ENCODE results near the gene ASTN2.
"Not testable (repeated sequence)": the region's sequence is repeated elsewhere in the genome, so short reads cannot be mapped to it uniquely, and the experiment has no call there.

Gene ASTN2

GRCh38 chr9:117093891-117094844, 320.7 kb downstream of the ASTN2 start:
- DNase-seq (ENCODE audit: extremely low spot score, insufficient read length, low read depth) (no peak), FAIRE-seq (no peak)

- DNase-seq (ENCODE audit: extremely low spot score, insufficient read length, low read depth) = no peak
- no peak for FAIRE-seq
These were observed 322.3 kb downstream of the ASTN2 start for GRCh38 chr9:117092582-117092981.

DNA sequence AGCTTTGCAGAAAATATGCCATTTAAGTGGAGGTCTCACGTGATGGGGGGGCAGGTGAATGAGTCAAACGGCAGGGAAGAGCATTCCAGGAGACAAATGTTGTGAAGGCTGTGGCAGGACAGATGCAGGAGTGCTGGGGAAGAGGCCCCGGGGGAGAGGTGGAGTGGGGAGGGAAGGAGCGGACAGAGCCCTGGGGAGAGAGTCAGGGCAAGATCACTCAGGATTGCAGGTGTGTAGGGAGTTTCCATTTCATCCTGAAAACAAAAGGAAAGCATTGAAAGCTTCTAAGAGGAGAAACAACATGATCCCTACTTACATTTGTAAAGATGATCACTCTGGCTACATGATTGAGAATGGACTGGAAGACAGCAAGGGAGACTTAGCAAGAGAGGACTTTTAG, 323.3 kb downstream of the ASTN2 start:
- FAIRE-seq (no peak), DNase-seq (ENCODE audit: extremely low spot score, insufficient read length, low read depth) (no peak)

DNA sequence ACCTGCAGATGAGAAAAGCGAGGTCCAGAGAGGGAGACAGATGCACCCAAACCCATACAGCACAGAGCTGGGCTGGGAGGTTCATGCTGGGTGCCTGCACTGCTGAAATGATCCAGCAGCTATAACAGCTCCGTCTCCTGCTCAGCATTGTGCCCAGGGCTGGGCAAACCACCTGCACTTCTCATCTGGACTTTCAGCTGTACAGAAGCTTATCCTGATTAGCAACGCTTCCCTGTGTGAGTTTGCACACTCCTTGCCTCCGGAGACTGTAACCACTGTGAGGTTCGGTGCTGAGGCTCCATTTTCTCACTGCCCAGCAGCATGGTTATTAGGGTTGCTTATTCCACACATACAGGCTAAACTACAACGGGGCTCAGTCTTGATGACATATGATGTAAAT, 326.1 kb downstream of the ASTN2 start:
- no peak for FAIRE-seq
- DNase-seq (ENCODE audit: extremely low spot score, insufficient read length, low read depth) = no peak

DNA sequence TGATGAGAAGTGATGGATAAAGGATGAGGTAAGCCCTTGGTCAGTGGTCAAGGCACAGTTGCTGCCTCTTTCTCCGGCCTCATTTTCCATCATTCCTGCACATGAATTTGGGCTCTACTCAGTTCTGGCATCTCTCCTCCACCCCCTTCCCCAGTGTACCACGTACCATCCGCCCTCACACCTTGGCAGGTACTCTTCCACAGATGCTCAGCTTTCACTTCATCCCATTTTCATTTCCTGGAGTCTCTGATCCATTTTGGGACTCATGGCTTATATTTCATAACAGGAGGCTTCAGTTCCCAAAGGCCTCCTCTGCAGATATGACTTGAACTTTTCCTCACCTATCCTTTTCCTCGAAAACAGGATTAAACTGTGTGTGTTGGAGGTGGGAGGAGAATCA, 326.7 kb downstream of the ASTN2 start:
- DNase-seq (ENCODE audit: extremely low spot score, insufficient read length, low read depth) (no peak), FAIRE-seq (no peak)

DNA sequence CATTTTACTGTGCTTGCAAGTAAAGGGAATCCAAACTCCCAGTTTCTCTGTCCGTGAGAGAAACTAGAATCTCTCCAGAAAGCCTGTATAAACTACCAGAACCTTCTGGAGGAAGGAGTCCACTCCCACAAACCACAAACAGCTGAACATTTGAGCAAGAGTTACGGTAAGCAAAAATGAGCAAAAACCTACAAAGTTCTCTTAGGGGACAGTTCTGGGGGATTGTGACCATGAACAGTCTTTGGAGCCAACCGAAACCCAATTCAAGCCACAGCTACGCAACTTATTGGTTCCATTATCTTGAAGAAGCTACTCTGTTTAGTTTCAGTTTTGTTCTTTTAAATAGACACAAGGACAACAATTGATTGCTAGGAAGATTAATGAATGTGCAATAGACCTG, 330.6 kb downstream of the ASTN2 start:
- no peak for DNase-seq (ENCODE audit: extremely low spot score, insufficient read length, low read depth)
- no peak for FAIRE-seq

- FAIRE-seq = no peak
- no peak for DNase-seq (ENCODE audit: extremely low spot score, insufficient read length, low read depth)
These were observed 331.3 kb downstream of the ASTN2 start for GRCh38 chr9:117083559-117083958.

- FAIRE-seq (no peak), DNase-seq (ENCODE audit: extremely low spot score, insufficient read length, low read depth) (no peak)
These were observed 333.1 kb downstream of the ASTN2 start for GRCh38 chr9:117081641-117082317.

GRCh38 chr9:117080765-117081390, 334.0 kb downstream of the ASTN2 start:
- DNase-seq (ENCODE audit: extremely low spot score, insufficient read length, low read depth) (no peak), FAIRE-seq (no peak)

DNA sequence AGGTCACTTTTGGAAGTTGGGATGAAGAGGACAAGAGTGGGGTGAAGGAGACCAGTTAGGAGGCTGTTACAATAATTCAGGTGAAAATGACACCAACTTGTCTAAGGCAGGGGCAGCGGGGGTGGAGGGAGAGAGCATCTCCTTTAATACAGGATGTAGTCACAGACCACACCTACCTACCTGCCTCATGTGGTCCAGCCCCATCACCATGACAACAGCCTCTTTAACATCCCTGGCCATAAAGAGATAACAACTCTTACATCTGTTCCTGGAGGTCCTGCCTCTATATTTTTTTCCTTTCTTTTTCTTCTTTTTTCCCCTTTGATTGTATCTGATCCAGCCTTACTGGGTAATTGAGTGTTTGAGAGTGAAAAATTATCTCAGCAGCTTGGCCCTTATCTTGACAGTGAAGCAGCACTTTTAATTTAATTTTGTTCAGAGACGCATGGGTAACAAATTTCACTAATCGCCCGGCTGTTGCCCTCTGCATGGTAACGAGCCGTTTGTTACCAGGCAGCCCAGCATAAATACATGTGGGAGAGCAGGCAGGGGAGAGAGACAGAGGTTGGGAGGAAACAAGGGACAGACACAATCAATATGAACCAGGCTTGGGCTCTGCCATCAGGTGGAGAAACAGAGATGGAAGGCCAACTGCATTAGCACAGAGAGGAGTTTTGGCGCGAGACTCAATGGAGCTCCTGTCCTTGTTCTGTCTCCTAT, 338.1 kb downstream of the ASTN2 start:
- no peak for FAIRE-seq
- no peak for DNase-seq (ENCODE audit: extremely low spot score, insufficient read length, low read depth)

DNA sequence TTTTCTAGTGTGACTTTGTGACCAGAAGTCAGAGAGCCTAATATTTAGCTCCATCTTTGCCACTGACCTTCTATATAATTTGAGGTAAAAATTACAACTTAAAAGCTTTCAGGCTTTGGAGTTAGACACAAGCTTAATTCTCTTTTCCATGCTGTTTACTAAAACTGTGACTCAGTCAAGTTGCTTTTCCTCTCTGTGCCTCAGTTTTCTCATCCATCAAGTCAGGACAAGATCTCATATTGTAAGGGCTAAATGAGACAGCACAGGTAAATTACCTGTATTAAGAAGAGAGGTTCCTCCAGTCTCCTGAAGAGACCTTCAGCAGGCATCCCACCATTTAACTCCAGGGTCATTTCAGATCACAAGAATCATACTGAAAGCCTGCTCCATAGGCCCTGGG, 339.2 kb downstream of the ASTN2 start:
- no peak for DNase-seq (ENCODE audit: extremely low spot score, insufficient read length, low read depth)
- FAIRE-seq = no peak

- DNase-seq (ENCODE audit: extremely low spot score, insufficient read length, low read depth) (no peak), FAIRE-seq (no peak)
These were observed 339.9 kb downstream of the ASTN2 start for GRCh38 chr9:117074784-117075520.

- FAIRE-seq (no peak), DNase-seq (ENCODE audit: extremely low spot score, insufficient read length, low read depth) (no peak)
These were observed 340.6 kb downstream of the ASTN2 start for GRCh38 chr9:117074342-117074662.

GRCh38 chr9:117073539-117074341, 341.1 kb downstream of the ASTN2 start:
- no peak for FAIRE-seq
- no peak for DNase-seq (ENCODE audit: extremely low spot score, insufficient read length, low read depth)

GRCh38 chr9:117073071-117073470, 341.8 kb downstream of the ASTN2 start:
- FAIRE-seq = no peak

DNA sequence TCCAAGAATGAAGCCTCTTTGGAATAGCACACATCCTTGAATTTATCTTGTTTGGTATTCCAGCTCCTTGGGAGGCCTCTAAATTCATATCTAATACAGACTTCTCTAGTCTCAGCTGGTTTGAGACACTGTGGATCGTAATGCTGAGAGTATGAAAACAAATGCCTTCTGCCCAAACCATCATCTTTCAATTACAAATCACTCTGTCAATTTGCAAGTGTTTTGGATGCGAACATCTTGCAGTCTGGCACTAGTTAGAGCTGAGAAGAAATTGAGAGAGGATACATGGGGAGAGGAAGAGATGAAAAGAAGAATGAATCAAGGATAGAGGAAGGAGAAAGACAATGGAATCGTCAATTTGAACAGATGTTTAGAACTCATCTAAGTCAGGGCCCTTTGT, 342.6 kb downstream of the ASTN2 start:
- DNase-seq (ENCODE audit: extremely low spot score, insufficient read length, low read depth) (no peak), FAIRE-seq (no peak)

More at GRCh38 chr9:117073071-117073470, 341.8 kb downstream of the ASTN2 start:
- DNase-seq (ENCODE audit: extremely low spot score, insufficient read length, low read depth) = no peak

DNA sequence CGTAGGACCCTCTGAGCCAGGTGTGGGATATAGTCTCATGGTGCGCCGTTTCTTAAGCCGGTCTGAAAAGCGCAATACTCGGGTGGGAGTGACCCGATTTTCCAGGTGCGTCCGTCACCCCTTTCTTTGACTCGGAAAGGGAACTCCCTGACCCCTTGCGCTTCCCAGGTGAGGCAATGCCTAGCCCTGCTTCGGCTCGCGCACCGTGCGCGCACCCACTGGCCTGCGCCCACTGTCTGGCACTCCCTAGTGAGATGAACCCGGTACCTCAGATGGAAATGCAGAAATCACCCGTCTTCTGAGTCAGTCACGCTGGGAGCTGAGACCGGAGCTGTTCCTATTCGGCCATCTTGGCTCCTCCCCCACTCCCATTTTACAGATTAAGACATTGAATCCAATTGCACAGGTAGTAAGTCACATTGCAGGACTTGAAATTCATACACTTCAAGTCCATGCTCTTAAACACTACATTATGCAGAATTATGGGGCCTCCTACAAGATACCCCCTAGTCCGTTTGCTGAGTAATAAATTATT, 343.1 kb downstream of the ASTN2 start:
- FAIRE-seq; DNase-seq (ENCODE audit: extremely low spot score, insufficient read length, low read depth): not testable (repeated sequence)

DNA sequence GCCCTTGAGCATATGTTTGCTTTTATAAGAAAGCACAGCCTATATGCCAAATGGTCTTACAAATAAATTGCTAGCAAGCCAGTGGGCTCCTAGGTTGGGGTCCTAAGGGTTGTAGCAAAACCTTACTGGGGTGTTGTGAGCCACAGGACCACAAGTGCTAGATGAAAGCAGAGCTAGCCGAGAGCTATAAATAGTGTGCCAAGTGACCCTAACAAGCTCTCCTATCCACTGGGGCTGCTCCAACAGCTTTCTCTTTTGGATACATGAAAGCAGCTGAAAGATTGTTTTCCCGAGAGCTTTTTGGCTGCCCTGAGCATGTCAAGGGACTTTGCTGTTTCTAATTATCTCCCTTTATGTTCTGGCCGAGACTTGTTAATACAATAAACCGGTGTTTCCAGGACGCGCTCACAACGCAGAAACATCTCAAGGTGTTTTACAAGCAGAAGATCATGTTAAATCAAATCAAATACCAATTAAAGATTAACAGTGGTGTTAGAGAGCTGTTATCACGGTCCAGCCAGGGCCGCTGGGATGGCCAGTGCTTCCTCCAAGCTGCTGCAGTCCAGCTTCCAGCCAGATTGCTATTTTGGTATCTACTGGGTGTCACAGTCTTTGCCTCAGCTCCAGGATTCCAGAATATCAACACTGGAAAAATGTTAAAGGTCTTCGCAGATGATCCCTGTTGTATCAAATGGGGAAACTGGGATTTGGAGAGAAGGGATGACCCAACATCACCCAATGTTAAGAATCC, 351.0 kb downstream of the ASTN2 start:
- FAIRE-seq (no peak), DNase-seq (ENCODE audit: extremely low spot score, insufficient read length, low read depth) (no peak)

All from GM18507 (cell line).